Midbrain (tissue), 1 donor: ENCODE data around the gene ADGRD1.

Source experiments
- DNase-seq: peaks from one replicate; lab custom pipeline; 2025; lab: John Stamatoyannopoulos, UW

The ADGRD1 gene

DNA sequence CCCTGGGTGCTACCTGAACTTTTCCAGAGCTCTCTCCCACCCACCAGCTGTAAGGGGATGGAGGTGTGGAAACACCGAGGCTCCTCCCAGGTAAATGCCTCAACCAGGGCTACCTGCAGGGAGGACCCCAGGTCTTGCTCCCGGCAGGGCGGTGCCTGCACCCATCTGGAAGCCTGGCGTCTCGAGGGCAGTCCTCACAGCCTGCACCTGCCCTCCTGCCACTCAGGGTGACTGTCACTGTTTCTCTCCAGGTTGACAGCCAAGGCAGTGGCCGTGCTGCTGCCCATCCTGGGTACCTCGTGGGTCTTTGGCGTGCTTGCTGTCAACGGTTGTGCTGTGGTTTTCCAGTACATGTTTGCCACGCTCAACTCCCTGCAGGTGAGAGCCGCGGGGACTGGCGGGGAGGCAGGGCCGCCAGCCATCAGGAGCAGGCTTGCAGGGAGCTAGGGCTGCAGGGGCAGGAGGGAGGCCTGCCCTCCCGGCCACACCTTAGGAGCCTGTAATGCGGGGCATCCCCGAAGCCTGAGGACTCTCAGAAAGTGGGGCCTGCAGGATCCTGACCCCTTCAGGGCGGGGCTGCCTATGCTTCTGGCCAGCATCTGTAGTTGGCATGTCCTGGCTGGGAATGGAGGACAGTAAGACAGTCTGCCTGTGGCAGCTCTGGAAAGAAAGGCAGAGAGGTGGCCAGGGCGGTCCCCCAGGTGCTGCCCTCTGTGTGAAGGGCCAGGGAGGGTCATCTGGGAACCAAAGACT is 182.3 kb downstream of the ADGRD1 start:
- no peak for DNase-seq

- no peak for DNase-seq
Observed at GRCh38 chr12:131136539-131136872, 182.8 kb downstream of the ADGRD1 start.

DNA sequence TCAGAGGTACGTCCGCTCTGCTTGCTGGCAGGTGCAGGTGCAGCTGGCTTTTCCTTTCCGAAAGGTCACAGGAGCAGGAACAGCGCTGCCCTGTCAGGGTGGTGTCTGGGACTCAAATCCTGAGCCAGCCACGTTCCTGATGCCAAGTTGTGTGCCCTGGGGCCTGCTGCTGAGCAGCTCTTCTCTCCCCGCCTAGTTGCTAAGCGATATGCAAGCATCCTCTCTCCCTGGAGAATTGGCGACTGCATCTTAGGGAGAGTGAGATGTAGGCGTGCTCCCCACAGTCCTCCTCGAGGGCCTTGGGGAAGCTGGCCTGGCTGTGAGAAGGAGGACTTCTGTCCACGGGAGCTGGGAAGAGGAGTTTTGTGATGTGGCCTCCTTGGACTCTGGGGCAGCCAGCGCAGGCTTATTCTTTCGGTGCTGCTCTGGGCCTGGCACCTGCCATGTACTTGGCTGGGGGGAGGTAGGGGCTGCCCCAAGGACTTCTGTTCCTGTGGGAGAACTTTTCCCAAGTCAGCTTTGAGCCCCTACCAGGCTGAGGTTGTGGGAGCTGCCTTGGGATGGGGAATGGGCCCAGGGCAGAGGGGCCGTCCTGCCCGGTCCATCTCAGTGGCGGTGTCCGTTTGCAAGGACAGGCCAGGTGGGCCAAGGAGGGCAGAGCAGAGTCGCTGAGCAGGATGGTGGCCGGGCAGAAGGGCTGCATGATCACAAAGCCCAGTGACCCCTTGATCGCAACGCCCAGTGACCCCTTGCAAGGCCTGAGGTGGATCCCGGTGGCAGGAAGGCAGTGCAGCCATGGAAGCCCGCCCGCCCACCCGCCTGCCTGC is 183.5 kb downstream of the ADGRD1 start:
- no peak for DNase-seq

- no peak for DNase-seq
Observed at GRCh38 chr12:131137836-131138637, 184.3 kb downstream of the ADGRD1 start.

DNA sequence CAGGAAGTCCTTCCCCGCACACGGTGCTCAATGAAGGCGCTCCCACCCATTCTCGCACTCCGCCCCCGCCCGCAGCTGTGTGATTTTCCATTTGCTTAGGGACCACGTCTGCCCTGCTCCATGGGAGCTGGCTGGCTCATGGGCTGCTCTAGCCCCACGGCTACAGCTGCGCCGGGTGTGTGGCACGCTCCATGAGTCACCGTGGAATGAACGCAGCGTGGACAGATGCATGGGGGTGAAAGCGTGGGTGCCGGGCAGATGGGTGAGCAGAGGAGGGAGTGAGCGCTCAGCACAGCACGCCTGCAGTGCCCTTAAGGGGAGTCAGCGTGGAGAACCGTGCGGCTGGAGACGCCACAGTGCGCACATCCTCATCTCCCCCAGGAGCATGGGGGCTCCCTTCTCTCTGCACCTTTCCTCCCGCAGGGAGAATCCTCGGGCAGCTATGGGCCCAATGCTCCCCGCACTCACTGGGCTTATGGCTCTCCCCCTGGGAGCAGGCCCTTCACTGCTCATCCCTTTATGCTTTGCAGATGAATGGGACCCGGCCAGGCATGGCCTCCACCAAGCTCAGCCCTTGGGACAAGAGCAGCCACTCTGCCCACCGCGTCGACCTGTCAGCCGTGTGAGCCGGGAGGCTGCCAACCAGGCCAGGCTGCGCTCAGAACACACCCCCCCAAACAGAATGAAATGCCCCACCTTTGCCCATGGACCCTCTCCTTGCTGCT is 185.1 kb downstream of the ADGRD1 start:
- DNase-seq = no peak

- no peak for DNase-seq
Observed at GRCh38 chr12:131139363-131140068, 185.8 kb downstream of the ADGRD1 start.

GRCh38 chr12:131140069-131140435 is 186.3 kb downstream of the ADGRD1 start:
- DNase-seq = no peak

- DNase-seq = no peak
Observed at GRCh38 chr12:131140697-131141096, 187.0 kb downstream of the ADGRD1 start.

DNA sequence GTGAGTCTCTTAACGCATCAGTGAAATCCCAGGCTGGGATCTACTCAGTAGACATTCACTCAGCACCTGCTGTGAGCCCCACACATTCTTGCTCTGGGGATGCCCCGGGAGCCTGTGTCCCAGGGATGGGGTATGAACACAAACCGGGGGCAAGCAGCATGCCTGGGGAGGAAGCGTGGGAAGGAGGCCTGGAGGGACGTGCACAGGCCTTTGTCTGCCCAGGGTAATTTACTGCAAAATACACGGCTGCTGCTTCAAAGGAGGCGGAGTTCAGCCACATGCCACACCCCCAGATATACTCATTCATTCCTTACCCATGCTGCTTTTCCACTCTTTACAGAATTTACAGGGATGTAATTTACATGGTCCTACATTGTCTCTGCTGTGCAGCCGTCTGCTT is 187.8 kb downstream of the ADGRD1 start:
- no peak for DNase-seq

GRCh38 chr12:131142891-131143657 is 189.4 kb downstream of the ADGRD1 start:
- peak; percentile 24 for DNase-seq

DNA sequence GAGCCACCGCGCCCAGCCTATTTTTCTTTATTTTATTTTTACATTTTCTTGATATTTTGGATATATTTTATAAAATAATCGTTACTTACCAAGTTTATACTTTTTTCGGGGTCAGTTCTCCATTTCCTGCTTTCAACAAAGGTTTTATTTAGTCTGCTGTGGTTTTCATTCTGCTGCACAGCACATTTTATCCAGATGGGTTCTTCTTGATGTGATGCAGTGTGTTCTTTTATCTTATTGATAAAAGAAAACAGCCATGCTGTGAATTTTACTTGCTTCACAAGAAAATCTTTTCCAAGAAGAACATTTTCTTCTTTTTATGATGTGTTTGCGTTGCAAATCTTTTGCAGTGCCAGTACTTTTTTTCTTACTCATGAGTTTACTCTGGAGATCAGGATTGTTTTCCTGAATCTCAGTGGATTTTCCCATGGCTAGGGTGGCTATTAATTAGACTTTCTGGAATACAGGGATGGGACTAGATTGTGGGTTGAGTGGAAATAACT is 192.5 kb downstream of the ADGRD1 start:
- no peak for DNase-seq

GRCh38 chr12:131147293-131147692 is 193.6 kb downstream of the ADGRD1 start:
- no peak for DNase-seq

DNA sequence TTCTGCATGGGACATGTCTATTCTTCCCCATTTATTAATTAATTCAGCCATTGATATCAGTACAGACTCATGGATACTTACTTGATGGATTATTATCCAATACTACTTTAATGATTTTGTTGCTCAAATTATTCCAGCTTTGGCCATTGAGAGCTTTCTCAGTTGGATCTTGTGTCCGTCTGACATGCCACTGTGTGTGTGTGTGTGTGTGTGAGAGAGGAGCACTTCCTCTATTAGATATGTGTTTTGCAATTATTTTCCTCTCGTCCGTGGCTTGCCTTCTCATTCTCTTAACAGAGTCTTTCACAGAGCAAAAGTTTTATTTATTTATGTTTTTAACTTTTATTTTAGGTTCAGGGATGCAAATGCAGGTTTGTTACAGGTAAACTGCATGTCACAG is 194.2 kb downstream of the ADGRD1 start:
- no peak for DNase-seq

DNA sequence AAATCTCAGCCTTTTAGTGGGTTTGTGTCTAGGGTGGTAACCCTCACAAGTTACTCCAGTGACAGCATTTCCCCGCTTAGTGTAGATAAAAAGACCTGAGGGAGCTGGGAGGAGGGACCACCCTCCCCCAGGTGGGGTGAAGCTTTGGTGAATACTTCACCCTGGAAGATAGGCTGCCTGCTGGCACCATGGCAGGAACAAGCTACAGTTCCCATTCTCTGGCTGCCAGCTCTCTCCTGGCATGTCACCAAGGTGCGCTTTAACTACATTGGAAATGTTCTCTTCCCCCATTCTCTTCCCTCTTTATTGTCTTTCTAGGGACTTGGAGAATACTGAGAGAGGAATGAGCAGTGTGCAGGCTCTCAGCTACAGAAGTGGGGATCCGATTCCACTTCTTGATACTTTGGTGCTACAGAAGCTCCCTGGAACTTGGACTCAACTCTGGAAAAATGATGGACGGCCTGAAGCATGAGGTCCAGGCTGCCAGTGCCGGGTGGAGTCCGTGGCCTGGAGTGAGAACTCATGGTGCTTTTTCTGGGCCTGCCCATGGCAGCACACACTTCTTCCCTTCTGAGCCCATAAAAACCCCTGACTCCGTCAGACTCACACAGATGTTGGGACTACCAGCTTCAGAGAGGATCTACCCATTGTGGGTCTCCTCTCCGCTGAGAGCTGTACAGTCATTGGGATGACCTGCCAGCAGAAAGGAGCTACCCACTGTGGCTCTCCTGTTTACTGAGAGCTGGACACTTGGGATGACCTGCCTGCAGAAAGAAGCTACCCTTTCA is 198.0 kb downstream of the ADGRD1 start:
- DNase-seq = no peak

DNA sequence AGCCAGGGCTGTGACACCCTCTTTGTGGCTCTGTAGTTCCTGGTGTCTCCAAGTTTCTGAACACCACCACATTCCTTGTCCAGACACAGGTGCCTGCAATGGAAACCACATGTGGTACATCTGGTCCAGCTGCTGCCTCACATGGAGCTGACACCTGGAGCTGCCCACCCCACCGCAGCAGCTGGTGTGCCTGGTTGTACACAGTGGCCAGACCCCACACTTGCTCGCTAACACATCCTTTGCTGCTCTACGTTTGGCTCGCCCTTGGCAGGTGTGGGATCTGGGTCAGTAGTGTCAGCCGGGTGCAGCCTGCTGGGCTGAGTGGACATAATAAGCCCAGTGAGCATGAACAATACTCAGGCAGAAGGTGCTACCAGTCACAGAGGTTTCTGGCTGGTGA is 198.9 kb downstream of the ADGRD1 start:
- DNase-seq = no peak

GRCh38 chr12:131153016-131153415 is 199.3 kb downstream of the ADGRD1 start:
- no peak for DNase-seq

GRCh38 chr12:131153956-131154355 is 200.2 kb downstream of the ADGRD1 start:
- DNase-seq = no peak

GRCh38 chr12:131155131-131155530 is 201.4 kb downstream of the ADGRD1 start:
- no peak for DNase-seq

DNA sequence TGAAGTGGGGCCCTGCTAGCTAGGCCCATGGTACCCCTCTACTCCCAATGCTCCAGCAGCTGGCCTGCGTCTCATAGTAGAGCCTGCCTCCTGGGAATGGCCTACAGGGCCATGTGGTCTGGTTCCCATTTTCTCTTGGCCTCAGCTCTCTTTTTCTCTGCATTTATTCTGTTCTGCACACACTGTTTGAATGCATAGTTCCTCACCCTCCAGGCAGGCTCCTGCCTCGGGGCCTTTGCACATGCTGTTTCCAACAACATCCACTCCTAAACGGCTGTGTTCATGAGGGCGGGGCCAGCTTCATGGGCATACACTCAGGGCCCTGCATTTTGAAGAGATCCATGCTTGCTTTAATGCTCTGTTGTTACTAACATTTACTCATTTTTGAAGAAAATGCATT is 204.0 kb downstream of the ADGRD1 start:
- no peak for DNase-seq

- DNase-seq = no peak
Observed at GRCh38 chr12:131159660-131160059, 206.0 kb downstream of the ADGRD1 start.
